OCI-LY3 (cell line): ENCODE data around the gene CRISP1.

Source experiments
- CTCF ChIP-seq: fragments of 200-600, 300-600 bp; sonication (generic); IDR thresholded peaks from 2 replicates; pipeline ENCODE4 v1.5.1; 2014; ENCODE audit warnings: antibody characterized with exemption, low read length, low read depth
- EZH2phosphoT487 ChIP-seq: fragments of 200-600 bp; shearing (Covaris generic); IDR thresholded peaks from 2 replicates; pipeline ENCODE4 v1.6.1; 2018; ENCODE audit warnings: antibody characterized with exemption, mixed run types, low read depth

- TF ChIP-seq CTCF: no peak
- TF ChIP-seq EZH2phosphoT487: no peak
Observed at GRCh38 chr6:49835140-49835539, 31.2 kb downstream of the CRISP1 start.
